Measurements from ENCODE around the gene CLECL1.
A peak's percentile ranks its signal among the peaks of the same experiment; 100 is the strongest.

The CLECL1 gene

GRCh38 chr12:9751204-9752144 is 18.6 kb upstream of the CLECL1 start:
- peak; percentile 82 for DNase-seq

GRCh38 chr12:9750276-9751203 is 17.6 kb upstream of the CLECL1 start:
- peak; percentile 74 for DNase-seq

- no peak for DNase-seq
Observed at GRCh38 chr12:9749640-9750039, 16.7 kb upstream of the CLECL1 start.

GRCh38 chr12:9745199-9745598 is 12.3 kb upstream of the CLECL1 start:
- DNase-seq, result no peak

GRCh38 chr12:9742661-9743060 is 9.8 kb upstream of the CLECL1 start:
- DNase-seq, result peak; percentile 61

- DNase-seq, result peak; percentile 84
Observed at GRCh38 chr12:9741726-9742125, 8.8 kb upstream of the CLECL1 start.

GRCh38 chr12:9740106-9740750 is 7.3 kb upstream of the CLECL1 start:
- peak; percentile 66 for DNase-seq

GRCh38 chr12:9739404-9740105 is 6.7 kb upstream of the CLECL1 start:
- peak; percentile 46 for DNase-seq

GRCh38 chr12:9738905-9739304 is 6.0 kb upstream of the CLECL1 start:
- DNase-seq, result peak; percentile 17

- DNase-seq, result no peak
Observed at GRCh38 chr12:9736936-9737705, 4.2 kb upstream of the CLECL1 start.

GRCh38 chr12:9735601-9736000 is 2.7 kb upstream of the CLECL1 start:
- no peak for DNase-seq

GRCh38 chr12:9731797-9732196 is 1.1 kb downstream of the CLECL1 start:
- no peak for DNase-seq

GRCh38 chr12:9731393-9731792 is 1.5 kb downstream of the CLECL1 start:
- no peak for DNase-seq

GRCh38 chr12:9730591-9730990 is 2.3 kb downstream of the CLECL1 start:
- no peak for DNase-seq

GRCh38 chr12:9730011-9730410 is 2.9 kb downstream of the CLECL1 start:
- DNase-seq, result no peak

GRCh38 chr12:9729082-9729481 is 3.8 kb downstream of the CLECL1 start:
- no peak for DNase-seq

- no peak for DNase-seq
Observed at GRCh38 chr12:9727813-9728212, 5.1 kb downstream of the CLECL1 start.

GRCh38 chr12:9725213-9725870 is 7.6 kb downstream of the CLECL1 start:
- no peak for DNase-seq

- no peak for DNase-seq
Observed at GRCh38 chr12:9724023-9724422, 8.9 kb downstream of the CLECL1 start.

GRCh38 chr12:9721394-9722092 is 11.4 kb downstream of the CLECL1 start:
- peak; percentile 21 for DNase-seq
